Left ventricle myocardium inferior (tissue), 1 donor: Measurements from ENCODE around the gene CLRN3. TPM values are rescaled to one million over a fixed set of nuclear protein-coding genes. Genes with fewer than 3 reads are reported as not detected.

Source experiments
- DNase-seq: peaks from one replicate; pipeline ENCODE4 v3.0.0-alpha.2; 2020
- H3K27ac ChIP-seq: fragments of 200-600 bp; replicated peaks from 2 replicates; pipeline ENCODE4 v1.8.0; 2021
- H3K27me3 ChIP-seq: fragments of 200-600 bp; 2 replicates; pipeline ENCODE4 v1.8.0; 2021; ENCODE audit warnings: low read depth
- H3K36me3 ChIP-seq: fragments of 200-600 bp; 2 replicates; pipeline ENCODE4 v1.8.0; 2021
- H3K4me1 ChIP-seq: fragments of 200-600 bp; 2 replicates; pipeline ENCODE4 v1.8.0; 2021
- H3K4me3 ChIP-seq: fragments of 200-600 bp; 2 replicates; pipeline ENCODE4 v1.8.0; 2021; ENCODE audit warnings: mild to moderate bottlenecking, moderate library complexity
- H3K9me3 ChIP-seq: fragments of 200-600 bp; replicated peaks from 2 replicates; pipeline ENCODE4 v1.8.0; 2021
- intact Hi-C: fragments of 100-400 bp; cut with micrococcal nuclease; formaldehyde crosslinking; loops from one replicate; pipeline ENCODE4 v1.11.0; 2022
- total RNA-seq: library from RNA; stranded (reverse); fragmentation: NEBNext Ultra II Directional; extraction: Animal tissue kit (Norgen Biotek cat#: 25700); gene quantifications from one replicate; pipeline ENCODE4 v1.2.1, GENCODE V29; 2021
- TF ChIP-seq, protein P1 (sequence below): fragments of 200-600 bp; IDR thresholded peaks from 2 replicates; pipeline ENCODE4 v1.8.0; 2021; ENCODE audit warnings: antibody characterized with exemption, mild to moderate bottlenecking, borderline replicate concordance
- donor health status: DM: no; HTN: yes; CAD: no; lungs with severe emphysema.

Gene CLRN3
- total RNA-seq, 1 donor from 2014 or later, result not detected

DNA sequence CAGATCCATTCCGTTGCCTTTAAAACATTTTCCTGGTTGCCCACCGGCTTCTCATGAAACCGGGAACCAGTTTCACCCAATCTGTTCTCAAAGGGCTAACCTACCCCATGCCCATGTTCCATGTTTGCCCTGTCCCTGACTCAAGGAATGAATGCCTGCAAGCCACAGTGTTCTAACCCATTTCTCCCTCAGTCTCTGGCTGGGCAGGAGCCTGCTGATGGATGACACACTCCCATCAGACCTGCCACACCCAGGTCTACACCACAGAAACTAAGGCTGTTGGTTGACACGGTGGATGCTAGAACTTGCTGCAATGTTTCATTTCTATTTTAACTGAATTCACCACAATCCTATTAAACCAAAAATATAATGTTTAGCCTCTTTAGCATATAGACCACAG, 15.6 kb downstream of the CLRN3 start:
- DNase-seq, result no peak
- intact Hi-C loops, result no loop called here
- TF ChIP-seq, protein P1, sequence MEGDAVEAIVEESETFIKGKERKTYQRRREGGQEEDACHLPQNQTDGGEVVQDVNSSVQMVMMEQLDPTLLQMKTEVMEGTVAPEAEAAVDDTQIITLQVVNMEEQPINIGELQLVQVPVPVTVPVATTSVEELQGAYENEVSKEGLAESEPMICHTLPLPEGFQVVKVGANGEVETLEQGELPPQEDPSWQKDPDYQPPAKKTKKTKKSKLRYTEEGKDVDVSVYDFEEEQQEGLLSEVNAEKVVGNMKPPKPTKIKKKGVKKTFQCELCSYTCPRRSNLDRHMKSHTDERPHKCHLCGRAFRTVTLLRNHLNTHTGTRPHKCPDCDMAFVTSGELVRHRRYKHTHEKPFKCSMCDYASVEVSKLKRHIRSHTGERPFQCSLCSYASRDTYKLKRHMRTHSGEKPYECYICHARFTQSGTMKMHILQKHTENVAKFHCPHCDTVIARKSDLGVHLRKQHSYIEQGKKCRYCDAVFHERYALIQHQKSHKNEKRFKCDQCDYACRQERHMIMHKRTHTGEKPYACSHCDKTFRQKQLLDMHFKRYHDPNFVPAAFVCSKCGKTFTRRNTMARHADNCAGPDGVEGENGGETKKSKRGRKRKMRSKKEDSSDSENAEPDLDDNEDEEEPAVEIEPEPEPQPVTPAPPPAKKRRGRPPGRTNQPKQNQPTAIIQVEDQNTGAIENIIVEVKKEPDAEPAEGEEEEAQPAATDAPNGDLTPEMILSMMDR, result no peak
- no peak overlapping the region for H3K27ac ChIP-seq
- H3K4me3 ChIP-seq, result no peak overlapping the region
- H3K9me3 ChIP-seq, result no peaks in the 10 kb centered on the region
- no peaks in the 10 kb centered on the region for H3K36me3 ChIP-seq
- peaks cover 21% of the 10 kb centered on the region for H3K27me3 ChIP-seq
- H3K4me1 ChIP-seq, result peaks cover 19% of the 10 kb centered on the region

DNA sequence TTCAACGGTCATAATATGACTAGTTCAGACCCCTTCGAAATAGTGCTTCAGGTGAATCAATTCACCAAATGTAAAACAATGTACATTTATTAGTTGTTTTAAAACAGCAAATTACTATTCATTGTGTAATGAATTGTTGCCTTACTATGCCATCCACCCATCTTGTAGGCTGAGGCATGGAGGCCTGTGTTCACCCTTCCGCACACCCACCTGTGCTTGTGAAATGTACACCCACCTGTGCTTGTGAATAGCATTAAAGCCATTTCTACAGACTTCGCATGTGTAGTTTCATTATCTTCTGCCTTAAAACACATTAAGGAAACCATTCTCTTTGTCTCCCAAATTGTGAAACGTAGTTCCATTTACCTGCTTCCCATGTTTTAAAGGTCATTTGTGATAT, 16.8 kb downstream of the CLRN3 start:
- Histone ChIP-seq H3K27ac (no peak overlapping the region), H3K27me3 (peaks cover 33% of the 10 kb centered on the region), H3K4me3 (no peak overlapping the region), H3K4me1 (peaks cover 21% of the 10 kb centered on the region), H3K36me3 (no peaks in the 10 kb centered on the region), H3K9me3 (no peaks in the 10 kb centered on the region)
- intact Hi-C loops, result no loop called here
- no peak for DNase-seq
- TF ChIP-seq, protein P1, result no peak

DNA sequence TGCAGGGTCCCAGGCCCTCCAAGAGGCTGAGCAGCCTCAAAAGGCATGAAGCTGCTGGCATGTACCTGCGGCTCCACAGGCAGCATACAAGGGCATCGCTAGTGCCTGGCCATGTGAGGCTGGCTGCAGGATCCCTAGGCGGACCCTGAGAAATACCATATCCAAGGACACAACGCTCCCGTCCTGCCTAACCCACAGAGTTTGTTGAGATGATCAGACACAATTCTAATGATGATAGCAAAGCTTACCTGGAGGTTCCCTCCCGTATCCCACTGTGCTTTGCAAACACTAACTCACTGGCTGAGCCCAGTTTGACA, 17.3 kb downstream of the CLRN3 start:
- H3K36me3 ChIP-seq, result no peaks in the 10 kb centered on the region
- no peak overlapping the region for H3K27ac ChIP-seq
- intact Hi-C loops, result no loop called here
- DNase-seq, result no peak
- peaks cover under 1% of the 10 kb centered on the region for H3K9me3 ChIP-seq
- H3K4me1 ChIP-seq, result peaks cover 16% of the 10 kb centered on the region
- no peak overlapping the region for H3K4me3 ChIP-seq
- H3K27me3 ChIP-seq, result peaks cover 37% of the 10 kb centered on the region
- TF ChIP-seq, protein P1, result no peak

DNA sequence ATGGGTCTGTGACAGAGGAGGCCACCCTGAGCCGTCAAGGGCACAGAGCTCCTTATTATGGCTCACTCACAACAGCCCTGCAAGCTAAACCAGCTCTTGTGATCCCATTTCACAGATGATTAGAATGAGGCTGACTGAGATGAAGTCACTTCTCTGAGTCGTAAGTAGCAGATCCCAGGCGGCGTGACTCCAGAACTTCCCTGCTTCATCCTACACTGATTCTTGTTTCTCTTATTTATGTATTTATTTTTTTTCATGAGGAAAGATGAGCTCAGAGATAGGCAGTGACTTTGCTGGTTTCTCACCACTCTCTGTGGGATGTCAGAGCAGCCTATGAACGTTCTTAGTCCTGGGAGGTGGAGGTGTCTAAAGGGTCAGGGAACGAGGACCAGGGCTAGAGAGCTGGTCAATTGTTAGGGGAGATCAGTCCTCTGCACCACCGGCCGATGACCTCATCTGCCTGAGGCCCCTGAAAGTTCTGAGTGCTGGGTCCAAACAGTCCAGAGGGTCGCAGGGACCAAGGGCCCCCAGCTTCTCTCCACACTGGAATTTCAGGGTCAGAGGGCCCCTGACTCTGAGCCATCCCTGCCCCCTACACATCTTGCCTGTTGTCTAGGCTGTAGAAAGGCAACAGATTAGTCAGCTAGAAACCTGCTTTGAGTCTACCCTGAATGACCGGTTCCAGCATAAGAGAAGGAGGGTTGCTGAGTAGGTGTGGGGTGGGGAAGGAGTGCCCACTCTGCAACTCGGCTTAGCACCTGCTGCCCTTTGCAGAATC, 17.9 kb downstream of the CLRN3 start:
- H3K4me3 ChIP-seq, result no peak overlapping the region
- H3K27me3 ChIP-seq, result peaks cover 40% of the 10 kb centered on the region
- H3K9me3 ChIP-seq, result peaks cover 6% of the 10 kb centered on the region
- no peak for DNase-seq
- TF ChIP-seq, protein P1, result no peak
- H3K27ac ChIP-seq, result no peak overlapping the region
- H3K36me3 ChIP-seq, result no peaks in the 10 kb centered on the region
- H3K4me1 ChIP-seq, result peaks cover 15% of the 10 kb centered on the region
- intact Hi-C loops, result no loop called here

DNA sequence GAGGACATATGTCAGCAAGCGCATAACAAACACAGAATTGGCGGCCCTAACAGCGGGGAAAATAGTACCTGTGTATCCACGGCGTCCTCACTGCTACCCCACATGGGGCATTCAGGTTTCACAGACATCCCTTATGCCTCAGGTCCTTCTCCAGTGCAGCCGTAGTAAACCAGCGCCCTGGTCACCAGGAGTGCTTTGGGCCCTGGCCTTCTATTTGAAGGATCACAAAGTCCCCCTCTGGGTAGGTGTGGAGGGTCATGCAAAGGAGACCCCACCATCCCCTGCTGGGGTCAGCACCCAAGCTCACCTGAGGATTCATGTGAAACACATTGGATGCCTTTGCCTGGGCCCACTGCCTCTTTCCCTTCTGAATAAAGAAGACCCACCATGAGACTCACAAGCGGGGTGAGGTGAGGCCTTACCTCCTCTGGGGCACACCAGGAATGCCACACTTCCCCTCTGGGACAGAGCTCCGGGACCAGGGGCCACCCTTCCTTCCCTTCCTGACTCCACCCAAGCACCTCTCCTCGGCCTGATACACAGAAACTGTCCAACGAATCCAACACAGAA, 18.8 kb downstream of the CLRN3 start:
- DNase-seq, result no peak
- no peak overlapping the region for H3K4me3 ChIP-seq
- no peaks in the 10 kb centered on the region for H3K36me3 ChIP-seq
- H3K9me3 ChIP-seq, result peaks cover 15% of the 10 kb centered on the region
- peaks cover 15% of the 10 kb centered on the region for H3K4me1 ChIP-seq
- no peak overlapping the region for H3K27ac ChIP-seq
- intact Hi-C loops, result no loop called here
- TF ChIP-seq, protein P1, result no peak
- H3K27me3 ChIP-seq, result peaks cover 40% of the 10 kb centered on the region
